AG20443 (cell line): Measurements from ENCODE around the gene AGAP3.

Experiments
- DNase-seq: peaks from one replicate; pipeline ENCODE4 v3.0.0; 2012; ENCODE audit warnings: low spot score, mixed read lengths

The AGAP3 gene

GRCh38 chr7:151187409-151188251 lies 101.4 kb downstream of the AGAP3 start:
- DNase-seq, result no peak

- DNase-seq, result no peak
Measured at GRCh38 chr7:151188252-151188542, 101.9 kb downstream of the AGAP3 start.

- DNase-seq, result no peak
Measured at GRCh38 chr7:151189038-151189437, 102.8 kb downstream of the AGAP3 start.

- DNase-seq, result no peak
Measured at GRCh38 chr7:151191544-151191943, 105.3 kb downstream of the AGAP3 start.

GRCh38 chr7:151192002-151192539 lies 105.8 kb downstream of the AGAP3 start:
- no peak for DNase-seq

GRCh38 chr7:151193203-151193978 lies 107.1 kb downstream of the AGAP3 start:
- DNase-seq, result no peak
